HL-60 (cell line): Measurements from ENCODE around the gene ZCCHC24.
A peak's percentile ranks its signal among the peaks of the same experiment; 100 is the strongest.

Experiments
- DNase-seq, 2 experiments: peaks; one replicate each; pipeline ENCODE4 v3.0.0-alpha.2; 2010 to 2020; ENCODE audit warnings: low read depth in 1 of 2, low spot score in 1 of 2
- H3K27ac ChIP-seq: fragments of 250-450 bp; sonication (Bioruptor Pico); replicated peaks from 2 replicates; pipeline ENCODE4 v1.5.1; 2020; ENCODE audit warnings: mild to moderate bottlenecking, moderate library complexity
- H3K27me3 ChIP-seq: fragments of 250-450 bp; sonication (Bioruptor Pico); 2 replicates; pipeline ENCODE4 v1.5.1; 2021; ENCODE audit warnings: mild to moderate bottlenecking, moderate library complexity; ENCODE audit not compliant: insufficient read depth, poor library complexity, severe bottlenecking
- H3K4me3 ChIP-seq: replicated peaks from 2 replicates; pipeline ENCODE4 v1.5.1; 2011; ENCODE audit warnings: mild to moderate bottlenecking, control low read depth, low read length; ENCODE audit not compliant: insufficient read depth
- CTCF ChIP-seq: IDR thresholded peaks from one replicate; pipeline ENCODE4 v1.5.1; 2011; ENCODE audit warnings: low read length, control low read depth, inconsistent platforms; ENCODE audit not compliant: insufficient read depth
- GABPA ChIP-seq: IDR thresholded peaks from 2 replicates; pipeline ENCODE4 v1.6.1; 2012; ENCODE audit warnings: low read depth
- POLR2AphosphoS5 ChIP-seq: IDR thresholded peaks from 2 replicates; pipeline ENCODE4 v1.6.1; 2012; ENCODE audit warnings: low read depth
- REST ChIP-seq: IDR thresholded peaks from 2 replicates; pipeline ENCODE4 v1.6.1; 2012; ENCODE audit warnings: low read depth; ENCODE audit not compliant: insufficient replicate concordance
- SPI1 ChIP-seq: IDR thresholded peaks from 2 replicates; pipeline ENCODE4 v1.6.1; 2012; ENCODE audit warnings: low read depth, mild to moderate bottlenecking, borderline replicate concordance

ZCCHC24 gene

GRCh38 chr10:79344502-79345195 is 100.8 kb downstream of the ZCCHC24 start:
- TF ChIP-seq REST: no peak
- TF ChIP-seq SPI1: no peak
- TF ChIP-seq POLR2AphosphoS5: no peak
- Histone ChIP-seq H3K4me3 (no peak overlapping the region), H3K27me3 (no peaks in the 10 kb centered on the region), H3K27ac (0 out of 2 replicates have a peak overlapping the region, but pooled peaks have one; percentile 23)
- no peak for DNase-seq

GRCh38 chr10:79342811-79343561 is 102.4 kb downstream of the ZCCHC24 start:
- DNase-seq: no peak
- H3K27me3 ChIP-seq: no peaks in the 10 kb centered on the region
- TF ChIP-seq GABPA (no peak), POLR2AphosphoS5 (no peak), REST (no peak), CTCF (no peak), SPI1 (no peak)
- H3K4me3 ChIP-seq: no peak overlapping the region
- H3K27ac ChIP-seq: no peak overlapping the region

GRCh38 chr10:79342295-79342761 is 103.1 kb downstream of the ZCCHC24 start:
- no peak overlapping the region for H3K27ac ChIP-seq

More at GRCh38 chr10:79342295-79342761, 103.1 kb downstream of the ZCCHC24 start:
- no peaks in the 10 kb centered on the region for H3K27me3 ChIP-seq
- no peak for TF ChIP-seq SPI1
- no peak for TF ChIP-seq REST
- no peak overlapping the region for H3K4me3 ChIP-seq
- no peak for DNase-seq
